Osteocyte (in vitro differentiated cells): ENCODE measurements around the gene ANKRA2. TPM values are rescaled to one million over a fixed set of nuclear protein-coding genes. Genes with fewer than 3 reads are reported as not detected.

Experiments
- DNase-seq: peaks from one replicate; pipeline ENCODE4 v3.0.0; 2021; ENCODE audit warnings: mixed read lengths; ENCODE audit not compliant: unreplicated experiment; ENCODE audit errors: extremely low spot score
- H3K27ac Mint-ChIP-seq: one replicate; pipeline ENCODE4 v1.8.0; 2021; ENCODE audit warnings: mild to moderate bottlenecking, mixed read lengths; ENCODE audit not compliant: unreplicated experiment
- H3K27me3 Mint-ChIP-seq: one replicate; pipeline ENCODE4 v1.8.0; 2021; ENCODE audit warnings: mixed read lengths; ENCODE audit not compliant: unreplicated experiment
- H3K36me3 Mint-ChIP-seq: one replicate; pipeline ENCODE4 v1.8.0; 2021; ENCODE audit warnings: mixed read lengths; ENCODE audit not compliant: unreplicated experiment
- H3K4me1 Mint-ChIP-seq: one replicate; pipeline ENCODE4 v1.8.0; 2021; ENCODE audit warnings: mixed read lengths; ENCODE audit not compliant: unreplicated experiment
- H3K4me3 Mint-ChIP-seq: one replicate; pipeline ENCODE4 v1.8.0; 2021; ENCODE audit warnings: mild to moderate bottlenecking, moderate library complexity, mixed read lengths; ENCODE audit not compliant: unreplicated experiment
- H3K9me3 Mint-ChIP-seq: one replicate; pipeline ENCODE4 v1.8.0; 2021; ENCODE audit warnings: mixed read lengths; ENCODE audit not compliant: unreplicated experiment
- CTCF ChIP-seq: fragments of 200-600 bp; sonication (generic); IDR thresholded peaks from 2 replicates; pipeline ENCODE4 v1.5.0; 2021; ENCODE audit warnings: antibody characterized with exemption, mild to moderate bottlenecking, moderate library complexity
- total RNA-seq: library from RNA; stranded (reverse); gene quantifications from 2 replicates; pipeline ENCODE4 v1.2.1, GENCODE V29; 2021

Gene ANKRA2
- total RNA-seq, 1 donor from 2014 or later, result 19.7 TPM

- H3K4me1 Mint-ChIP-seq, result peaks cover 2% of the 10 kb centered on the region
- H3K27ac Mint-ChIP-seq, result peak overlapping the region; percentile 7
- no peak for TF ChIP-seq CTCF
- H3K27me3 Mint-ChIP-seq, result no peaks in the 10 kb centered on the region
- H3K4me3 Mint-ChIP-seq, result no peak overlapping the region
- H3K36me3 Mint-ChIP-seq, result peaks cover 30% of the 10 kb centered on the region
- H3K9me3 Mint-ChIP-seq, result no peaks in the 10 kb centered on the region
- no peak for DNase-seq
Measured at GRCh38 chr5:73507062-73507461, 58.4 kb downstream of the ANKRA2 start.

DNA sequence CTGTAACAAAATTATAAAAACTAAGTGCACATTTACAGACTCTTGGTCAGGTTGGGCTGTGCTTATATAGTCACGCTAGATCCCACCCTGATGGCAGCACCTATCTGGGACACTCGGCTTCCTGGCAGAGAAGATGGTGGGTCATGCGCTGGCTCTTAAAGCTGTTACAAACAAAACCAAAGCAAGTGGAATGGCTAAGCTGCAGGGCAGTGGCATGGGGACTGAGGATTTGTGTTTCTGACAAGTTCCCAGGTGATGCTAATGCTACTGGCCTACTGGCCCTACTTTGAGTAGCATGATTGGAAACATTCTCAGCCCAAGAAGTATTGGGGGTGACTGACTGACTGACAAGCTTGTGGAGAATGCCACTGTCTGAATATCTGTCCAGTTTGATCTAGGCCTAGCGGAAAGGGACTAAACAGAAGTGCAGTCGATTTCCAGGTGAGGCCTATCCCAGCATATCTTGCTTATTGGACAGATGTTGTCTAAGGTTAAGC, 58.9 kb downstream of the ANKRA2 start:
- no peaks in the 10 kb centered on the region for H3K9me3 Mint-ChIP-seq
- no peak for TF ChIP-seq CTCF
- DNase-seq, result no peak
- H3K27ac Mint-ChIP-seq, result no peak overlapping the region
- H3K4me3 Mint-ChIP-seq, result no peak overlapping the region
- peaks cover 31% of the 10 kb centered on the region for H3K36me3 Mint-ChIP-seq
- peaks cover 2% of the 10 kb centered on the region for H3K4me1 Mint-ChIP-seq
- no peaks in the 10 kb centered on the region for H3K27me3 Mint-ChIP-seq

Other genes starting within 250 kb of the ANKRA2 start
- 64.1 and 73.4 TPM in 2 replicates for gene FOXD1, start 116.9 kb downstream of the ANKRA2 start, total RNA-seq
- gene BTF3, start 67.2 kb downstream of the ANKRA2 start, total RNA-seq, result 548 and 565 TPM in 2 replicates
- gene UTP15, start 104 bp upstream of the ANKRA2 start, total RNA-seq, result 16.7 and 19.6 TPM in 2 replicates
- gene ARHGEF28, start 60.6 kb upstream of the ANKRA2 start, total RNA-seq, result 44.9 and 45.3 TPM in 2 replicates